ENCODE results near the gene ELF2.
A peak's percentile ranks its signal among the peaks of the same experiment; 100 is the strongest.

DNA sequence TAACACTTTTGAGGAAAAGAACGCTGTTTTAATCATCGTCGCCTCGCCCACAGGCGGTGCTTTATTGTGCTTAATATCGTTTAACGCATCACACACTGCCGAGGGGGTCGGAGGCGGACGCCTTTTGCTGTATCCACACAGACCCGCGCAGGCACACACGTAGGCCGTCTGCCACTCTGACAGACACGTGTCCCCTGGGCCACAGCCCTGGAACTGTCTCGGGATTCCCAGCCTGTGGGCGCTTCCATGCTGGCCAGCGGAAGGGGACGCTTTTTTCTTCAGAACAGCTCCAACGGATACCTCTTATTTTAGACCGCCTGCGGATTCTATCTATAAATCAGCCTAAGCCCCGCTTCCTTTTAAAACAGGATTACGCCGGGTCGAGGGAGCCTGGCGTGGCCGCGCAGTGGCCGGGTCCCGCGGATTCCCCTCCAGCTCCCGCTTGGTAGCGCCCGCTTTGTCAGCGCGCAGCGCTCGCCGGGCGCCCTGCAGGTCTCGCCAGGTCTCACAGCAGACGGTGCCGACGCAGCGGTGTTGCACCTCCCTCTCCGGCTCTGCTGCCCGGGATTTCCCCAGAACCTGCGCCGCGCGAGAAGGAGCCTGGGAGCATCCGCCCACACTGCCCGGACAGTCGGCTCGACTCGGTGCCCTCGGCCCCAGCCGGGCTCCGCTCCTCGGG lies 161.6 kb downstream of the ELF2 start, which contains the start of gene NOCT:
- TF ChIP-seq CTCF (IDR thresholded peaks at IDR 0.05; ENCODE audit: borderline replicate concordance, extremely low read depth, low read length, poor library complexity, severe bottlenecking) (peak; percentile 23), EZH2 (IDR thresholded peaks at IDR 0.05; ENCODE audit: borderline replicate concordance, low read depth, low read length, severe bottlenecking) (no peak)

Data from DND-41 (cell line).